Thyroid gland (tissue), 4 donors: Measurements from ENCODE around the gene ATG16L1.

Experiments used
- CTCF ChIP-seq, 6 experiments: fragments of 200-600 bp in 3 of 6; fragments of 450-650 bp in 3 of 6; sonication (generic) in 3 of 6; IDR thresholded peaks; one replicate each; pipeline ENCODE4 v1.5.1; 2016 to 2019; ENCODE audit warnings: antibody characterized with exemption in 6 of 6, mild to moderate bottlenecking in 2 of 6, inconsistent platforms in 1 of 6, moderate library complexity in 1 of 6
- POLR2A ChIP-seq, 2 donors: fragments of 450-650 bp; IDR thresholded peaks; one replicate each; pipeline ENCODE4 v1.6.1; 2017; ENCODE audit warnings: antibody characterized with exemption in 2 of 2, mild to moderate bottlenecking in 2 of 2, moderate library complexity in 1 of 2

GRCh38 chr2:233338046-233338445, 86.6 kb downstream of the ATG16L1 start:
- no peak for TF ChIP-seq CTCF (IDR thresholded peaks at IDR 0.05)
- TF ChIP-seq POLR2A (IDR thresholded peaks at IDR 0.05) = no peak
